Measurements from ENCODE around the gene OSBPL9.
"Not testable (repeated sequence)": the region's sequence is repeated elsewhere in the genome, so short reads cannot be mapped to it uniquely, and the experiment has no call there.

Gene OSBPL9

GRCh38 chr1:51639694-51640093 lies 22.8 kb downstream of the OSBPL9 start:
- no peak for FAIRE-seq

- no peak for FAIRE-seq
Measured at GRCh38 chr1:51641096-51641495, 24.2 kb downstream of the OSBPL9 start.

GRCh38 chr1:51642739-51643142 lies 25.8 kb downstream of the OSBPL9 start:
- FAIRE-seq: no peak

- no peak for FAIRE-seq
Measured at GRCh38 chr1:51643362-51643761, 26.5 kb downstream of the OSBPL9 start.

- no peak for FAIRE-seq
Measured at GRCh38 chr1:51644020-51644419, 27.1 kb downstream of the OSBPL9 start.

GRCh38 chr1:51644533-51645197 lies 27.8 kb downstream of the OSBPL9 start:
- FAIRE-seq: no peak

GRCh38 chr1:51646592-51646991 lies 29.7 kb downstream of the OSBPL9 start:
- not testable (repeated sequence) for FAIRE-seq

GRCh38 chr1:51648180-51649109 lies 31.6 kb downstream of the OSBPL9 start:
- no peak for FAIRE-seq

- FAIRE-seq: no peak
Measured at GRCh38 chr1:51649593-51650091, 32.8 kb downstream of the OSBPL9 start.

- no peak for FAIRE-seq
Measured at GRCh38 chr1:51650198-51650597, 33.3 kb downstream of the OSBPL9 start.

GRCh38 chr1:51651552-51651942 lies 34.7 kb downstream of the OSBPL9 start:
- FAIRE-seq: no peak

- FAIRE-seq: no peak
Measured at GRCh38 chr1:51652599-51652998, 35.7 kb downstream of the OSBPL9 start.

- no peak for FAIRE-seq
Measured at GRCh38 chr1:51653127-51653526, 36.2 kb downstream of the OSBPL9 start.

GRCh38 chr1:51654000-51654399 lies 37.1 kb downstream of the OSBPL9 start:
- FAIRE-seq: no peak

GRCh38 chr1:51656374-51656773 lies 39.5 kb downstream of the OSBPL9 start:
- no peak for FAIRE-seq

- FAIRE-seq: no peak
Measured at GRCh38 chr1:51660580-51660979, 43.7 kb downstream of the OSBPL9 start.

GRCh38 chr1:51661081-51661518 lies 44.2 kb downstream of the OSBPL9 start:
- no peak for FAIRE-seq

GRCh38 chr1:51663105-51663504 lies 46.2 kb downstream of the OSBPL9 start:
- FAIRE-seq: no peak

GRCh38 chr1:51663721-51664120 lies 46.8 kb downstream of the OSBPL9 start:
- FAIRE-seq: no peak

- FAIRE-seq: no peak
Measured at GRCh38 chr1:51664421-51665240, 47.7 kb downstream of the OSBPL9 start.

- FAIRE-seq: no peak
Measured at GRCh38 chr1:51666478-51666877, 49.6 kb downstream of the OSBPL9 start.

- no peak for FAIRE-seq
Measured at GRCh38 chr1:51667561-51667960, 50.7 kb downstream of the OSBPL9 start.

- no peak for FAIRE-seq
Measured at GRCh38 chr1:51669272-51669671, 52.4 kb downstream of the OSBPL9 start.
